Measurements from ENCODE around the gene GALNT8. TPM values are rescaled to one million over a fixed set of nuclear protein-coding genes. Genes with fewer than 3 reads are reported as not detected.

Gene GALNT8
- total and polyA plus RNA-seq, 2 experiments from 2014 or later, result 3.8 to 7.7 TPM

DNA sequence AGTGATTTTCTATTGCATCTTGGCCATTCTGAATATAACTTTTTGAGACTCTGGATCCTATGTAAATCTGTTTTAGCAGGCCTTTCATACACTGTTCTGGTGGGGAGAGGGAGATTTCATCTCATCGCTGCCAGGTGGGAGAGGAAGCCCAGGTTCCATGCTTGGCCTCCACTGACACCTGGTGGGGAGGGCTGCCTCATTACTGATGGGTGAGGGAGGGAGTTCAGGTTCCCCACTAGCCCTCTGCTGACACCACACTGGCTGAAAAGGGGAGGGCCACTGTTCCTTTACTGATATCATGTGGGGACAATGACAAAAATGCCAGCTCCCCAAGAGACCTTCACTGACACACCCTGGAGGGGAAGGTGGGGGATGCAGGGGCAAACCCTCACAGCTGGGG, 2.4 kb upstream of the GALNT8 start:
- no peaks in the 10 kb centered on the region; the same call in 1 of the 2 replicates for H3K9me2 ChIP-seq (ENCODE audit: insufficient read depth)
- Mint-ChIP-seq H3K27me3 (ENCODE audit: insufficient read depth, low read depth, poor library complexity) (peaks cover 15% of the 10 kb centered on the region), H3K27ac (peak overlapping the region; percentile 37), H3K4me3 (no peak overlapping the region), H3K9me3 (no peaks in the 10 kb centered on the region), H3K4me1 (peaks cover 47% of the 10 kb centered on the region), H3K36me3 (ENCODE audit: low read depth) (peaks cover 4% of the 10 kb centered on the region; the same call in 1 of the 3 replicates)
- no peaks in the 10 kb centered on the region for H4K20me1 ChIP-seq (replicated peaks; ENCODE audit: insufficient read depth)
- no peak for TF ChIP-seq ETS1 (IDR thresholded peaks at IDR 0.05)
- peak; percentile 24 to 52 for TF ChIP-seq CTCF (conservative IDR thresholded peaks at IDR 0.05; ENCODE audit: low read depth in 2 of 2)
- H3K79me2 ChIP-seq (replicated peaks; ENCODE audit: insufficient read depth), result no peaks in the 10 kb centered on the region
- no peak overlapping the region for H2AFZ ChIP-seq
- no peak for ATAC-seq
- H3K4me2 ChIP-seq, result 0 out of 2 replicates have a peak overlapping the region, but pooled peaks have one; percentile 20
- no peak overlapping the region for H3K27ac ChIP-seq (ENCODE audit: low read depth)
- peaks cover 8% of the 10 kb centered on the region; the same call in 1 of the 2 replicates for H3F3A ChIP-seq (replicated peaks; ENCODE audit: low read depth)
- H3K4me1 ChIP-seq (ENCODE audit: insufficient read depth), result peaks cover 33% of the 10 kb centered on the region
- H3K27me3 ChIP-seq (ENCODE audit: insufficient read depth), result no peaks in the 10 kb centered on the region
- no peaks in the 10 kb centered on the region for H3K36me3 ChIP-seq (ENCODE audit: insufficient read depth)
- H3K4me3 ChIP-seq, result no peak overlapping the region
- peak; percentile 40 for DNase-seq (ENCODE audit: low spot score)

DNA sequence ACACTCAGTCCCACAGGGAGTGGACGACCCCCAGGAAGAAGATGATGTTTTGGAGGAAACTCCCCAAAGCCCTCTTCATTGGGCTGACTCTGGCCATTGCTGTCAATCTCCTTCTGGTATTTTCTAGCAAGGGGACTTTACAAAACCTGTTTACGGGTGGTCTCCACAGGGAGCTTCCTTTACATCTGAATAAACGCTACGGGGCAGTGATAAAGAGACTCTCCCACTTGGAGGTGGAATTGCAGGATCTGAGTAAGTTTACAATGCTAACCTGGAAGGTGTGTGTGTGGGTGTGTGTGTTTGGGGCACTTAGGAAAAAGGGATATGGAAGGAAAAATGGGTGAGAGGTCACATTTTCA, 416 bp downstream of the GALNT8 start:
- peak overlapping the region; percentile 69 for H3K4me2 ChIP-seq
- peak overlapping the region; percentile 35 for H3K4me3 Mint-ChIP-seq
- TF ChIP-seq NANOG (IDR thresholded peaks at IDR 0.05; ENCODE audit: borderline replicate concordance) (peak; percentile 55; the same call in 1 of the 2 replicates), CTCF (conservative IDR thresholded peaks at IDR 0.05; ENCODE audit: low read depth in 2 of 2) (no peak), JUNB (IDR thresholded peaks at IDR 0.05; ENCODE audit: unreplicated experiment) (no peak), POLR2AphosphoS5 (IDR thresholded peaks at IDR 0.05; ENCODE audit: low read depth) (no peak), EZH2phosphoT487 (IDR thresholded peaks at IDR 0.05; ENCODE audit: unreplicated experiment) (no peak)
- TF ChIP-seq, protein P1, sequence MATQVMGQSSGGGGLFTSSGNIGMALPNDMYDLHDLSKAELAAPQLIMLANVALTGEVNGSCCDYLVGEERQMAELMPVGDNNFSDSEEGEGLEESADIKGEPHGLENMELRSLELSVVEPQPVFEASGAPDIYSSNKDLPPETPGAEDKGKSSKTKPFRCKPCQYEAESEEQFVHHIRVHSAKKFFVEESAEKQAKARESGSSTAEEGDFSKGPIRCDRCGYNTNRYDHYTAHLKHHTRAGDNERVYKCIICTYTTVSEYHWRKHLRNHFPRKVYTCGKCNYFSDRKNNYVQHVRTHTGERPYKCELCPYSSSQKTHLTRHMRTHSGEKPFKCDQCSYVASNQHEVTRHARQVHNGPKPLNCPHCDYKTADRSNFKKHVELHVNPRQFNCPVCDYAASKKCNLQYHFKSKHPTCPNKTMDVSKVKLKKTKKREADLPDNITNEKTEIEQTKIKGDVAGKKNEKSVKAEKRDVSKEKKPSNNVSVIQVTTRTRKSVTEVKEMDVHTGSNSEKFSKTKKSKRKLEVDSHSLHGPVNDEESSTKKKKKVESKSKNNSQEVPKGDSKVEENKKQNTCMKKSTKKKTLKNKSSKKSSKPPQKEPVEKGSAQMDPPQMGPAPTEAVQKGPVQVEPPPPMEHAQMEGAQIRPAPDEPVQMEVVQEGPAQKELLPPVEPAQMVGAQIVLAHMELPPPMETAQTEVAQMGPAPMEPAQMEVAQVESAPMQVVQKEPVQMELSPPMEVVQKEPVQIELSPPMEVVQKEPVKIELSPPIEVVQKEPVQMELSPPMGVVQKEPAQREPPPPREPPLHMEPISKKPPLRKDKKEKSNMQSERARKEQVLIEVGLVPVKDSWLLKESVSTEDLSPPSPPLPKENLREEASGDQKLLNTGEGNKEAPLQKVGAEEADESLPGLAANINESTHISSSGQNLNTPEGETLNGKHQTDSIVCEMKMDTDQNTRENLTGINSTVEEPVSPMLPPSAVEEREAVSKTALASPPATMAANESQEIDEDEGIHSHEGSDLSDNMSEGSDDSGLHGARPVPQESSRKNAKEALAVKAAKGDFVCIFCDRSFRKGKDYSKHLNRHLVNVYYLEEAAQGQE (IDR thresholded peaks at IDR 0.05; ENCODE audit: unreplicated experiment), result no peak

More for the DNA sequence above, 416 bp downstream of the GALNT8 start:
- Histone ChIP-seq H3F3A (replicated peaks; ENCODE audit: low read depth) (peaks cover 8% of the 10 kb centered on the region; the same call in 1 of the 2 replicates), H4K20me1 (replicated peaks; ENCODE audit: insufficient read depth) (no peaks in the 10 kb centered on the region), H2AFZ (no peak overlapping the region), H3K27me3 (ENCODE audit: insufficient read depth) (no peaks in the 10 kb centered on the region), H3K9me2 (ENCODE audit: insufficient read depth) (no peaks in the 10 kb centered on the region; the same call in 1 of the 2 replicates), H3K4me3 (peak overlapping the region; percentile 37), H3K27ac (ENCODE audit: low read depth) (peak overlapping the region; percentile 98), H3K36me3 (ENCODE audit: insufficient read depth) (no peaks in the 10 kb centered on the region), H3K4me1 (ENCODE audit: insufficient read depth) (peaks cover 33% of the 10 kb centered on the region), H3K79me2 (replicated peaks; ENCODE audit: insufficient read depth) (no peaks in the 10 kb centered on the region)
- ATAC-seq (peak; percentile 90), DNase-seq (ENCODE audit: low spot score) (peak; percentile 79)
- peaks cover 18% of the 10 kb centered on the region for H3K27me3 Mint-ChIP-seq (ENCODE audit: insufficient read depth, low read depth, poor library complexity)
- peaks cover 47% of the 10 kb centered on the region for H3K4me1 Mint-ChIP-seq
- H3K9me3 Mint-ChIP-seq, result no peaks in the 10 kb centered on the region
- H3K27ac Mint-ChIP-seq, result peak overlapping the region; percentile 68
- peaks cover 12% of the 10 kb centered on the region for H3K36me3 Mint-ChIP-seq (ENCODE audit: low read depth)
